ENCODE data around the gene GPR141.

The GPR141 gene

GRCh38 chr7:37683246-37684120, at the start of gene GPR141:
TSS of gene GPR141 (plus strand) at chr7:37683766. CDS start at chr7:37740394, 56,628 bp downstream.
- no peak for DNase-seq

- DNase-seq, result no peak
Observed at GRCh38 chr7:37635346-37635745, 48.2 kb upstream of the GPR141 start.

GRCh38 chr7:37642028-37642540, 41.5 kb upstream of the GPR141 start:
- DNase-seq, result no peak

GRCh38 chr7:37643876-37644275, 39.7 kb upstream of the GPR141 start:
- DNase-seq, result no peak

GRCh38 chr7:37645282-37646050, 38.1 kb upstream of the GPR141 start:
- DNase-seq, result no peak

- no peak for DNase-seq
Observed at GRCh38 chr7:37656913-37657530, 26.5 kb upstream of the GPR141 start.

- DNase-seq, result no peak
Observed at GRCh38 chr7:37657816-37658215, 25.8 kb upstream of the GPR141 start.

GRCh38 chr7:37659971-37660565, 23.5 kb upstream of the GPR141 start:
- no peak for DNase-seq

- DNase-seq, result no peak
Observed at GRCh38 chr7:37660614-37661013, 23.0 kb upstream of the GPR141 start.

GRCh38 chr7:37663693-37664092, 19.9 kb upstream of the GPR141 start:
- DNase-seq, result no peak

GRCh38 chr7:37665352-37666022, 18.1 kb upstream of the GPR141 start:
- DNase-seq, result no peak

- DNase-seq, result no peak
Observed at GRCh38 chr7:37666026-37666799, 17.4 kb upstream of the GPR141 start.

- no peak for DNase-seq
Observed at GRCh38 chr7:37669818-37670217, 13.7 kb upstream of the GPR141 start.

- no peak for DNase-seq
Observed at GRCh38 chr7:37670436-37670835, 13.1 kb upstream of the GPR141 start.

- DNase-seq, result no peak
Observed at GRCh38 chr7:37671876-37672275, 11.7 kb upstream of the GPR141 start.

GRCh38 chr7:37672926-37673325, 10.6 kb upstream of the GPR141 start:
- DNase-seq, result no peak

GRCh38 chr7:37673523-37673922, 10.0 kb upstream of the GPR141 start:
- no peak for DNase-seq

- no peak for DNase-seq
Observed at GRCh38 chr7:37674531-37674930, 9.0 kb upstream of the GPR141 start.

- DNase-seq, result no peak
Observed at GRCh38 chr7:37675749-37676148, 7.8 kb upstream of the GPR141 start.

- DNase-seq, result no peak
Observed at GRCh38 chr7:37684927-37685326, 1.4 kb downstream of the GPR141 start.

- no peak for DNase-seq
Observed at GRCh38 chr7:37686556-37687345, 3.2 kb downstream of the GPR141 start.

All from retina (tissue), 1 donor.